Uterus (tissue), 2 donors: ENCODE results near the gene STK33.

Experiments
- CTCF ChIP-seq, 4 experiments: fragments of 200-600 bp in 2 of 4; fragments of 450-650 bp in 2 of 4; sonication (generic) in 2 of 4; IDR thresholded peaks; one replicate each; pipeline ENCODE4 v1.5.1; 2016 to 2019; ENCODE audit warnings: antibody characterized with exemption in 4 of 4, mild to moderate bottlenecking in 2 of 4, moderate library complexity in 1 of 4
- POLR2A ChIP-seq, 2 donors: fragments of 450-650 bp; IDR thresholded peaks; one replicate each; pipeline ENCODE4 v1.6.1; 2016; ENCODE audit warnings: antibody characterized with exemption in 2 of 2, mild to moderate bottlenecking in 1 of 2, moderate library complexity in 1 of 2

GRCh38 chr11:8561461-8561860 is 32.6 kb downstream of the STK33 start:
- TF ChIP-seq CTCF (IDR thresholded peaks at IDR 0.05) (no peak), POLR2A (IDR thresholded peaks at IDR 0.05) (no peak)
